ENCODE measurements around the gene WDFY3.

WDFY3 gene

GRCh38 chr4:84638092-84638491, 328.4 kb downstream of the WDFY3 start:
- no peak for TF ChIP-seq CTCF (conservative IDR thresholded peaks at IDR 0.05)
- H3K27ac ChIP-seq, result no peak overlapping the region

- no peak overlapping the region for H3K27ac ChIP-seq
- no peak for TF ChIP-seq CTCF (conservative IDR thresholded peaks at IDR 0.05)
Observed at GRCh38 chr4:84634961-84635360, 331.5 kb downstream of the WDFY3 start.

- TF ChIP-seq CTCF (conservative IDR thresholded peaks at IDR 0.05), result no peak
Observed at GRCh38 chr4:84632092-84632491, 334.4 kb downstream of the WDFY3 start.

GRCh38 chr4:84631573-84631972, 334.9 kb downstream of the WDFY3 start:
- no peak overlapping the region for H3K27ac ChIP-seq
- no peak for TF ChIP-seq CTCF (conservative IDR thresholded peaks at IDR 0.05)

More at GRCh38 chr4:84632092-84632491, 334.4 kb downstream of the WDFY3 start:
- no peak overlapping the region for H3K27ac ChIP-seq

GRCh38 chr4:84626673-84627072, 339.8 kb downstream of the WDFY3 start:
- no peak for TF ChIP-seq CTCF (conservative IDR thresholded peaks at IDR 0.05)
- H3K27ac ChIP-seq, result no peak overlapping the region

- TF ChIP-seq CTCF (conservative IDR thresholded peaks at IDR 0.05), result no peak
- H3K27ac ChIP-seq, result no peak overlapping the region
Observed at GRCh38 chr4:84623661-84624060, 342.8 kb downstream of the WDFY3 start.

- no peak for TF ChIP-seq CTCF (conservative IDR thresholded peaks at IDR 0.05)
Observed at GRCh38 chr4:84622959-84623358, 343.5 kb downstream of the WDFY3 start.

More at GRCh38 chr4:84622959-84623358, 343.5 kb downstream of the WDFY3 start:
- H3K27ac ChIP-seq, result no peak overlapping the region
